Astrocyte (in vitro differentiated cells and primary cell): Measurements from ENCODE around the gene SPATA17. TPM values are rescaled to one million over a fixed set of nuclear protein-coding genes. Genes with fewer than 3 reads are reported as not detected.

Experiments
- DNase-seq: peaks from one replicate; pipeline ENCODE4 v3.0.0-alpha.2; 2010; ENCODE audit warnings: low read depth
- FAIRE-seq: peaks from 2 replicates; lab custom pipeline; 2011; peaks lifted over from hg19 to GRCh38; lab: Jason Lieb, UNC
- H2AFZ ChIP-seq: 2 replicates; pipeline ENCODE4 v1.6.0; 2012; ENCODE audit warnings: low read depth, low read length, inconsistent platforms
- H3K27ac ChIP-seq: 2 replicates; pipeline ENCODE4 v1.5.1; 2011; ENCODE audit warnings: low read depth, low read length, inconsistent platforms
- H3K27me3 ChIP-seq: 2 replicates; pipeline ENCODE4 v1.6.0; 2011; ENCODE audit warnings: low read length, inconsistent platforms; ENCODE audit not compliant: insufficient read depth
- H3K36me3 ChIP-seq: 2 replicates; pipeline ENCODE4 v1.5.1; 2011; ENCODE audit warnings: low read length, inconsistent platforms; ENCODE audit not compliant: insufficient read depth
- H3K4me1 ChIP-seq: 2 replicates; pipeline ENCODE4 v1.5.1; 2011; ENCODE audit warnings: low read length, inconsistent platforms; ENCODE audit not compliant: insufficient read depth
- H3K4me2 ChIP-seq: 2 replicates; pipeline ENCODE4 v1.6.0; 2012; ENCODE audit warnings: low read length, inconsistent platforms
- H3K4me3 ChIP-seq: 2 replicates; pipeline ENCODE4 v1.5.1; 2011; ENCODE audit warnings: low read depth, mild to moderate bottlenecking, low read length, inconsistent platforms; ENCODE audit not compliant: insufficient read depth
- H3K79me2 ChIP-seq: 2 replicates; pipeline ENCODE4 v1.6.0; 2012; ENCODE audit warnings: mild to moderate bottlenecking, low read length, inconsistent platforms; ENCODE audit not compliant: insufficient read depth
- H3K9ac ChIP-seq: 2 replicates; pipeline ENCODE4 v1.6.0; 2012; ENCODE audit warnings: mild to moderate bottlenecking, low read length, inconsistent platforms
- H3K9me3 ChIP-seq: 2 replicates; pipeline ENCODE4 v1.5.1; 2012; ENCODE audit warnings: low read depth, mild to moderate bottlenecking, low read length, inconsistent platforms; ENCODE audit not compliant: insufficient read depth
- H4K20me1 ChIP-seq: 2 replicates; pipeline ENCODE4 v1.6.0; 2012; ENCODE audit warnings: low read length, inconsistent platforms; ENCODE audit not compliant: insufficient read depth
- H3K27ac Mint-ChIP-seq: one replicate; pipeline ENCODE4 v1.8.0; 2021; ENCODE audit warnings: mild to moderate bottlenecking, mixed read lengths; ENCODE audit not compliant: unreplicated experiment
- H3K27me3 Mint-ChIP-seq: one replicate; pipeline ENCODE4 v1.8.0; 2021; ENCODE audit warnings: low read depth, mixed read lengths; ENCODE audit not compliant: unreplicated experiment
- H3K36me3 Mint-ChIP-seq: one replicate; pipeline ENCODE4 v1.8.0; 2021; ENCODE audit warnings: low read depth, mixed read lengths; ENCODE audit not compliant: unreplicated experiment
- H3K4me1 Mint-ChIP-seq: one replicate; pipeline ENCODE4 v1.8.0; 2021; ENCODE audit warnings: low read depth, mixed read lengths; ENCODE audit not compliant: unreplicated experiment
- H3K4me3 Mint-ChIP-seq: one replicate; pipeline ENCODE4 v1.8.0; 2021; ENCODE audit warnings: mild to moderate bottlenecking, moderate library complexity, mixed read lengths; ENCODE audit not compliant: unreplicated experiment
- H3K9me3 Mint-ChIP-seq: one replicate; pipeline ENCODE4 v1.8.0; 2021; ENCODE audit warnings: mild to moderate bottlenecking, mixed read lengths; ENCODE audit not compliant: unreplicated experiment
- EZH2 ChIP-seq: IDR thresholded peaks from 2 replicates; pipeline ENCODE4 v1.6.1; 2012; ENCODE audit warnings: mild to moderate bottlenecking, low read length, inconsistent platforms; ENCODE audit not compliant: insufficient read depth
- total RNA-seq: library from RNA; stranded (reverse); gene quantifications from 2 replicates; pipeline ENCODE4 v1.2.1, GENCODE V29; 2021
- TF ChIP-seq, protein P1 (sequence below): IDR thresholded peaks from 2 replicates; pipeline ENCODE4 v1.5.1; 2011; ENCODE audit warnings: low read depth, mild to moderate bottlenecking, inconsistent platforms, low read length, moderate library complexity; ENCODE audit not compliant: insufficient read depth

SPATA17 gene
- total RNA-seq, 1 donor from 2014 or later, result 1.3 TPM

DNA sequence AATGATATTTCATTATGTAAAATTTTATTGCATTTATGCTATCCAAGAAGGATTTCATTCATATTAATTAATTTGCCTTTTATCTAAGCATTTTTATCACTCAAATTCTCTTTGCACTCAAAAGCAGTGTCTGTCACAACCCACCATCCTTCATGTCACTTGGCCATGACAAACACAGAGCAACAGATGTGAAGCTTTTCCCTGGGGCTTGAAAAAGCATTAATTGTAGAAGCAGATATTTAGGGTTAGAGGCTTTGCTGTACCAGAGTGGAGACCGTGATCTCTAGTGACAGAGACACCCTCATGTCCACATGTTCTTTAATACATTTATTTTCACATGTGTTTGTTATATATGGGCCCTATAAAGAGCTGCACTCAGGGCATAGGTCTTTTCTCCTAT lies 230.5 kb downstream of the SPATA17 start:
- H3K4me3 Mint-ChIP-seq, result no peak overlapping the region
- H3K9ac ChIP-seq, result no peak overlapping the region
- FAIRE-seq, result no peak
- no peak for DNase-seq
- no peak for TF ChIP-seq EZH2
- TF ChIP-seq, protein P1, sequence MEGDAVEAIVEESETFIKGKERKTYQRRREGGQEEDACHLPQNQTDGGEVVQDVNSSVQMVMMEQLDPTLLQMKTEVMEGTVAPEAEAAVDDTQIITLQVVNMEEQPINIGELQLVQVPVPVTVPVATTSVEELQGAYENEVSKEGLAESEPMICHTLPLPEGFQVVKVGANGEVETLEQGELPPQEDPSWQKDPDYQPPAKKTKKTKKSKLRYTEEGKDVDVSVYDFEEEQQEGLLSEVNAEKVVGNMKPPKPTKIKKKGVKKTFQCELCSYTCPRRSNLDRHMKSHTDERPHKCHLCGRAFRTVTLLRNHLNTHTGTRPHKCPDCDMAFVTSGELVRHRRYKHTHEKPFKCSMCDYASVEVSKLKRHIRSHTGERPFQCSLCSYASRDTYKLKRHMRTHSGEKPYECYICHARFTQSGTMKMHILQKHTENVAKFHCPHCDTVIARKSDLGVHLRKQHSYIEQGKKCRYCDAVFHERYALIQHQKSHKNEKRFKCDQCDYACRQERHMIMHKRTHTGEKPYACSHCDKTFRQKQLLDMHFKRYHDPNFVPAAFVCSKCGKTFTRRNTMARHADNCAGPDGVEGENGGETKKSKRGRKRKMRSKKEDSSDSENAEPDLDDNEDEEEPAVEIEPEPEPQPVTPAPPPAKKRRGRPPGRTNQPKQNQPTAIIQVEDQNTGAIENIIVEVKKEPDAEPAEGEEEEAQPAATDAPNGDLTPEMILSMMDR, result no peak
- no peaks in the 10 kb centered on the region for H3K4me1 Mint-ChIP-seq
- no peak overlapping the region for H3K4me3 ChIP-seq
- no peaks in the 10 kb centered on the region for H4K20me1 ChIP-seq
- no peaks in the 10 kb centered on the region for H3K9me3 Mint-ChIP-seq
- no peaks in the 10 kb centered on the region for H3K4me1 ChIP-seq
- H3K27ac ChIP-seq, result no peak overlapping the region
- H3K36me3 ChIP-seq, result no peaks in the 10 kb centered on the region
- H3K79me2 ChIP-seq, result no peaks in the 10 kb centered on the region
- no peak overlapping the region for H3K27ac Mint-ChIP-seq
- no peak overlapping the region for H2AFZ ChIP-seq
- H3K36me3 Mint-ChIP-seq, result no peaks in the 10 kb centered on the region
- H3K27me3 ChIP-seq, result no peaks in the 10 kb centered on the region
- peaks cover 3% of the 10 kb centered on the region for H3K9me3 ChIP-seq
- H3K4me2 ChIP-seq, result no peak overlapping the region
- H3K27me3 Mint-ChIP-seq, result no peaks in the 10 kb centered on the region

DNA sequence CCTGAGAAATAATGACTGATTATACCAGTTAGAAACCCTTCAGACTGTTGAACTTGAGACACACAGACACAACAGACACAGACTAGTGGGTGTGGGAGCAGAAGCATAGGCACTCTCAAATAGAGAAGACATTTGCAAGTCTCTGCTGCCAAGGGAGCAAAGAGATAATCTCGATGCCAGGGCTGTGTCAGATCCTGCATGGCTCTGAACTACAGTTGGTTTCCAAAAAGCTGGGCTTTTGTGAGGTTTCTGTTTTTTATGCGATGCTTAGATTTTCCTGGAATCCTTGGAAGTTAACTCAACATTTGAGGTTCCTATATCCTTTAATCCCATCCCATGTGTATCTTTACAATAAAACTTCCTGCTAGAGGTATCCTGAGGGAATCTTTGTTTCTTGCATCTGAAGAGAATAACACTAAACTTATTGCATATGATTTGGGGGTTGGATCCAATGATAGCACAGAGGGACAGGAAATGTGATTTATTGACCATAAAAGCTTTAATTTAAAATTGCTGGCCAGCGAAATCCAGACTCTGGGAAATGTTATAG lies 236.4 kb downstream of the SPATA17 start:
- Histone ChIP-seq H3K4me2 (no peak overlapping the region), H3K36me3 (no peaks in the 10 kb centered on the region), H3K27me3 (no peaks in the 10 kb centered on the region), H4K20me1 (no peaks in the 10 kb centered on the region), H3K9ac (no peak overlapping the region), H3K4me3 (no peak overlapping the region), H3K9me3 (no peaks in the 10 kb centered on the region), H2AFZ (no peak overlapping the region), H3K4me1 (no peaks in the 10 kb centered on the region), H3K27ac (no peak overlapping the region), H3K79me2 (no peaks in the 10 kb centered on the region)
- no peak for DNase-seq
- Mint-ChIP-seq H3K27me3 (no peaks in the 10 kb centered on the region), H3K9me3 (no peaks in the 10 kb centered on the region), H3K36me3 (no peaks in the 10 kb centered on the region), H3K4me1 (no peaks in the 10 kb centered on the region), H3K27ac (no peak overlapping the region), H3K4me3 (no peak overlapping the region)
- no peak for TF ChIP-seq EZH2
- TF ChIP-seq, protein P1, result no peak
- FAIRE-seq, result no peak

DNA sequence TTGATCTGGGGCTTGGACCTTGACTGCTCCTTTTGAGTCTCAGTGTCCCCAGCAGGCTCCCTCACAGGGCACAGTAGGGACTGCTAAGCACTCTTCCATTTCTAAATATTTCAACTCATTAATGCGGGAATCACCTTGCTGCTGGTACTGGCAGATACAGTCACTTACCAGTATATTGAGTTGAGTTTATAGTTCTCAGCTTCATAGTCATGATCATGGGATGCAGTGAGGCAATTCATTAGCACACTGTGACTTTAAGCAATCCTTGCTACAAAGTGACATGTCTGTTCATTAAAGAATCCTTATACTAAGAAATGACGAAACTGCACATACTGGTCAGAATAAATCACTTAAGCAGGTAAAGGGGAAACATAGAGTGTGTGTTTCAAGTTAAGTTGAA lies 240.8 kb downstream of the SPATA17 start:
- Mint-ChIP-seq H3K27me3 (no peaks in the 10 kb centered on the region), H3K4me3 (no peak overlapping the region), H3K36me3 (no peaks in the 10 kb centered on the region), H3K4me1 (no peaks in the 10 kb centered on the region), H3K9me3 (no peaks in the 10 kb centered on the region), H3K27ac (no peak overlapping the region)
- no peaks in the 10 kb centered on the region for H3K9me3 ChIP-seq
- no peaks in the 10 kb centered on the region for H4K20me1 ChIP-seq
- FAIRE-seq (no peak), DNase-seq (no peak)
- no peak overlapping the region for H3K9ac ChIP-seq
- TF ChIP-seq, protein P1, result no peak
- TF ChIP-seq EZH2, result no peak
- H3K4me1 ChIP-seq, result no peaks in the 10 kb centered on the region
- H3K36me3 ChIP-seq, result no peaks in the 10 kb centered on the region
- no peaks in the 10 kb centered on the region for H3K79me2 ChIP-seq
- H3K4me3 ChIP-seq, result no peak overlapping the region
- no peak overlapping the region for H2AFZ ChIP-seq
- H3K4me2 ChIP-seq, result no peak overlapping the region
- no peaks in the 10 kb centered on the region for H3K27me3 ChIP-seq
- no peak overlapping the region for H3K27ac ChIP-seq
